Smooth muscle cell (in vitro differentiated cells): ENCODE results near the gene ZNF804A. TPM values are rescaled to one million over a fixed set of nuclear protein-coding genes. Genes with fewer than 3 reads are reported as not detected.
"Not testable (repeated sequence)": the region's sequence is repeated elsewhere in the genome, so short reads cannot be mapped to it uniquely, and the experiment has no call there.

Source experiments
- DNase-seq: peaks from one replicate; lab custom pipeline; 2025; ENCODE audit not compliant: unreplicated experiment; lab: John Stamatoyannopoulos, UW
- H2AFZ ChIP-seq: fragments of 200-600 bp; sonication (generic); 2 replicates; pipeline ENCODE4 v1.6.0; 2016; ENCODE audit warnings: antibody characterized with exemption, low read depth, mild to moderate bottlenecking
- H3F3A ChIP-seq: fragments of 200-600 bp; sonication (generic); 2 replicates; pipeline ENCODE4 v1.6.0; 2017; ENCODE audit warnings: antibody characterized with exemption, low read depth
- H3K27ac ChIP-seq: fragments of 200-600 bp; sonication (generic); 2 replicates; pipeline ENCODE4 v1.5.1; 2016; ENCODE audit warnings: low read depth, mild to moderate bottlenecking
- H3K27me3 ChIP-seq: fragments of 200-600 bp; sonication (generic); 2 replicates; pipeline ENCODE4 v1.6.1; 2016; ENCODE audit warnings: low read depth, mild to moderate bottlenecking
- H3K36me3 ChIP-seq: fragments of 200-600 bp; sonication (generic); 2 replicates; pipeline ENCODE4 v1.5.1; 2016; ENCODE audit warnings: low read depth
- H3K4me1 ChIP-seq: fragments of 200-600 bp; sonication (generic); 2 replicates; pipeline ENCODE4 v1.5.1; 2016; ENCODE audit warnings: low read depth
- H3K4me2 ChIP-seq: fragments of 200-600 bp; sonication (generic); 2 replicates; pipeline ENCODE4 v1.6.0; 2016; ENCODE audit warnings: mild to moderate bottlenecking
- H3K4me3 ChIP-seq: fragments of 200-600 bp; sonication (generic); 2 replicates; pipeline ENCODE4 v1.5.1; 2016; ENCODE audit warnings: mild to moderate bottlenecking
- H3K79me2 ChIP-seq: fragments of 200-600 bp; sonication (generic); 2 replicates; pipeline ENCODE4 v1.6.0; 2016; ENCODE audit warnings: low read depth, mild to moderate bottlenecking
- H3K9ac ChIP-seq: fragments of 200-600 bp; sonication (generic); 2 replicates; pipeline ENCODE4 v1.6.0; 2016; ENCODE audit warnings: low read depth
- H3K9me3 ChIP-seq: fragments of 200-600 bp; sonication (generic); replicated peaks from 2 replicates; pipeline ENCODE4 v1.5.1; 2016; ENCODE audit warnings: low read depth
- H4K20me1 ChIP-seq: fragments of 200-600 bp; sonication (generic); 2 replicates; pipeline ENCODE4 v1.6.0; 2016; ENCODE audit warnings: low read depth
- CTCF ChIP-seq: fragments of 200-600 bp; sonication (generic); IDR thresholded peaks from 2 replicates; pipeline ENCODE4 v1.5.1; 2017; ENCODE audit warnings: borderline replicate concordance, mild to moderate bottlenecking, antibody characterized with exemption; ENCODE audit not compliant: insufficient read depth, poor library complexity, severe bottlenecking
- WGBS: methylation state at CpG from one replicate; pipeline ENCODE4 v1.1.7; 2016; ENCODE audit warnings: low lambda C conversion rate; 5-methylcytosine and 5-hydroxymethylcytosine counted together
- polyA plus RNA-seq: library from polyadenylated mRNA; unstranded; fragments of >200 nt; fragmentation: Nextera tagmentation; extraction: Ambion mirVana; gene quantifications from 2 replicates; pipeline ENCODE4 v1.2.1, GENCODE V29; 2016
- total RNA-seq: library from RNA; depleted of rRNA; stranded (reverse); fragments of >200 nt; gene quantifications from 2 replicates; pipeline ENCODE4 v1.2.3, GENCODE V29; 2014

ZNF804A gene
- total and polyA plus RNA-seq, 2 experiments from 2014 or later: 1.0 to 1.3 TPM

- H2AFZ ChIP-seq: no peak overlapping the region
- H3K27ac ChIP-seq: no peak overlapping the region
- H3K9me3 ChIP-seq: no peaks in the 10 kb centered on the region
- H3K4me3 ChIP-seq: no peak overlapping the region
- H4K20me1 ChIP-seq: no peaks in the 10 kb centered on the region
- no peak overlapping the region for H3K4me2 ChIP-seq
- H3K4me1 ChIP-seq: no peaks in the 10 kb centered on the region
- H3K79me2 ChIP-seq: no peaks in the 10 kb centered on the region
- no peaks in the 10 kb centered on the region for H3K36me3 ChIP-seq
- no peak overlapping the region for H3K9ac ChIP-seq
- H3F3A ChIP-seq: no peaks in the 10 kb centered on the region
- DNase-seq: no peak
- TF ChIP-seq CTCF: no peak
- no peaks in the 10 kb centered on the region for H3K27me3 ChIP-seq
These were observed 276.9 kb downstream of the ZNF804A start for GRCh38 chr2:184875212-184875611.

- no peak overlapping the region for H2AFZ ChIP-seq
- H3K79me2 ChIP-seq: no peaks in the 10 kb centered on the region
- no peaks in the 10 kb centered on the region for H3K9me3 ChIP-seq
- no peak for TF ChIP-seq CTCF
- H3K4me2 ChIP-seq: no peak overlapping the region
- no peak overlapping the region for H3K4me3 ChIP-seq
- no peak for DNase-seq
- no peak overlapping the region for H3K9ac ChIP-seq
- no peaks in the 10 kb centered on the region for H3F3A ChIP-seq
- H4K20me1 ChIP-seq: no peaks in the 10 kb centered on the region
- no peaks in the 10 kb centered on the region for H3K36me3 ChIP-seq
- H3K4me1 ChIP-seq: no peaks in the 10 kb centered on the region
- no peaks in the 10 kb centered on the region for H3K27me3 ChIP-seq
- no peak overlapping the region for H3K27ac ChIP-seq
These were observed 277.6 kb downstream of the ZNF804A start for GRCh38 chr2:184875911-184876310.

GRCh38 chr2:184877909-184878308, 279.6 kb downstream of the ZNF804A start:
- no peaks in the 10 kb centered on the region for H3K36me3 ChIP-seq
- no peaks in the 10 kb centered on the region for H3K79me2 ChIP-seq
- H3F3A ChIP-seq: no peaks in the 10 kb centered on the region
- H3K4me1 ChIP-seq: no peaks in the 10 kb centered on the region
- no peak overlapping the region for H3K27ac ChIP-seq
- H2AFZ ChIP-seq: no peak overlapping the region
- TF ChIP-seq CTCF: no peak
- H3K27me3 ChIP-seq: no peaks in the 10 kb centered on the region
- H3K4me3 ChIP-seq: no peak overlapping the region
- DNase-seq: no peak
- peaks cover 7% of the 10 kb centered on the region for H3K9me3 ChIP-seq
- no peak overlapping the region for H3K9ac ChIP-seq
- no peak overlapping the region for H3K4me2 ChIP-seq
- WGBS: 100% methylated on average over 2 of the region's 2 CpGs
- no peaks in the 10 kb centered on the region for H4K20me1 ChIP-seq

- no peak overlapping the region for H3K4me3 ChIP-seq
- H3K36me3 ChIP-seq: no peaks in the 10 kb centered on the region
- 85% methylated on average over 1 of the region's 1 CpG for WGBS
- H3K4me2 ChIP-seq: no peak overlapping the region
- DNase-seq: no peak
- no peaks in the 10 kb centered on the region for H3K4me1 ChIP-seq
- H2AFZ ChIP-seq: no peak overlapping the region
- no peaks in the 10 kb centered on the region for H3F3A ChIP-seq
- no peak for TF ChIP-seq CTCF
- H3K27me3 ChIP-seq: no peaks in the 10 kb centered on the region
- H3K9me3 ChIP-seq: peaks cover 12% of the 10 kb centered on the region
- H4K20me1 ChIP-seq: no peaks in the 10 kb centered on the region
- H3K79me2 ChIP-seq: no peaks in the 10 kb centered on the region
- no peak overlapping the region for H3K27ac ChIP-seq
- no peak overlapping the region for H3K9ac ChIP-seq
These were observed 281.3 kb downstream of the ZNF804A start for GRCh38 chr2:184879671-184880070.

- not testable (repeated sequence) for H3K36me3 ChIP-seq, H3K79me2 ChIP-seq, H3K4me1 ChIP-seq, H3K4me3 ChIP-seq, H2AFZ ChIP-seq, H3F3A ChIP-seq, H3K27me3 ChIP-seq, H3K27ac ChIP-seq, H3K9ac ChIP-seq, H4K20me1 ChIP-seq, DNase-seq, H3K4me2 ChIP-seq
- peaks cover 12% of the 10 kb centered on the region for H3K9me3 ChIP-seq
- 94% methylated on average over 2 of the region's 2 CpGs for WGBS
These were observed 288.3 kb downstream of the ZNF804A start for GRCh38 chr2:184886585-184886984.
